Chondrocyte (in vitro differentiated cells): Measurements from ENCODE around the gene USP22. TPM values are rescaled to one million over a fixed set of nuclear protein-coding genes. Genes with fewer than 3 reads are reported as not detected.
"Not testable (repeated sequence)": the region's sequence is repeated elsewhere in the genome, so short reads cannot be mapped to it uniquely, and the experiment has no call there.

Experiments
- DNase-seq: peaks from one replicate; pipeline ENCODE4 v3.0.0; 2021; ENCODE audit warnings: mixed read lengths, low spot score
- H3K27ac Mint-ChIP-seq: one replicate; pipeline ENCODE4 v1.8.0; 2021; ENCODE audit warnings: mild to moderate bottlenecking, moderate library complexity, mixed read lengths; ENCODE audit not compliant: unreplicated experiment
- H3K27me3 Mint-ChIP-seq: 2 replicates; pipeline ENCODE4 v1.8.0; 2021; ENCODE audit warnings: low read depth, mixed read lengths
- H3K36me3 Mint-ChIP-seq: 2 replicates; pipeline ENCODE4 v1.8.0; 2021; ENCODE audit warnings: low read depth, mixed read lengths
- H3K4me1 Mint-ChIP-seq: 2 replicates; pipeline ENCODE4 v1.8.0; 2021; ENCODE audit warnings: low read depth, mild to moderate bottlenecking, mixed read lengths
- H3K4me3 Mint-ChIP-seq: one replicate; pipeline ENCODE4 v1.8.0; 2021; ENCODE audit warnings: mild to moderate bottlenecking, moderate library complexity, mixed read lengths; ENCODE audit not compliant: unreplicated experiment
- H3K9me3 Mint-ChIP-seq: 2 replicates; pipeline ENCODE4 v1.8.0; 2021; ENCODE audit warnings: low read depth, mixed read lengths
- total RNA-seq: library from RNA; stranded (reverse); gene quantifications from 3 replicates; pipeline ENCODE4 v1.2.1, GENCODE V29; 2021
- TF ChIP-seq, protein P1 (sequence below): fragments of 200-600 bp; sonication (generic); IDR thresholded peaks from 2 replicates; pipeline ENCODE4 v1.5.0; 2021; ENCODE audit warnings: antibody characterized with exemption, mild to moderate bottlenecking, moderate library complexity

Gene USP22
- total RNA-seq, 1 donor from 2014 or later: 248 TPM

GRCh38 chr17:21061158-21061835, 18.5 kb upstream of the USP22 start:
- no peaks in the 10 kb centered on the region for H3K9me3 Mint-ChIP-seq
- TF ChIP-seq, protein P1, sequence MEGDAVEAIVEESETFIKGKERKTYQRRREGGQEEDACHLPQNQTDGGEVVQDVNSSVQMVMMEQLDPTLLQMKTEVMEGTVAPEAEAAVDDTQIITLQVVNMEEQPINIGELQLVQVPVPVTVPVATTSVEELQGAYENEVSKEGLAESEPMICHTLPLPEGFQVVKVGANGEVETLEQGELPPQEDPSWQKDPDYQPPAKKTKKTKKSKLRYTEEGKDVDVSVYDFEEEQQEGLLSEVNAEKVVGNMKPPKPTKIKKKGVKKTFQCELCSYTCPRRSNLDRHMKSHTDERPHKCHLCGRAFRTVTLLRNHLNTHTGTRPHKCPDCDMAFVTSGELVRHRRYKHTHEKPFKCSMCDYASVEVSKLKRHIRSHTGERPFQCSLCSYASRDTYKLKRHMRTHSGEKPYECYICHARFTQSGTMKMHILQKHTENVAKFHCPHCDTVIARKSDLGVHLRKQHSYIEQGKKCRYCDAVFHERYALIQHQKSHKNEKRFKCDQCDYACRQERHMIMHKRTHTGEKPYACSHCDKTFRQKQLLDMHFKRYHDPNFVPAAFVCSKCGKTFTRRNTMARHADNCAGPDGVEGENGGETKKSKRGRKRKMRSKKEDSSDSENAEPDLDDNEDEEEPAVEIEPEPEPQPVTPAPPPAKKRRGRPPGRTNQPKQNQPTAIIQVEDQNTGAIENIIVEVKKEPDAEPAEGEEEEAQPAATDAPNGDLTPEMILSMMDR: no peak
- H3K27me3 Mint-ChIP-seq: no peaks in the 10 kb centered on the region
- H3K4me3 Mint-ChIP-seq: no peak overlapping the region
- no peaks in the 10 kb centered on the region for H3K36me3 Mint-ChIP-seq
- DNase-seq: no peak
- peaks cover 7% of the 10 kb centered on the region for H3K4me1 Mint-ChIP-seq
- no peak overlapping the region for H3K27ac Mint-ChIP-seq

DNA sequence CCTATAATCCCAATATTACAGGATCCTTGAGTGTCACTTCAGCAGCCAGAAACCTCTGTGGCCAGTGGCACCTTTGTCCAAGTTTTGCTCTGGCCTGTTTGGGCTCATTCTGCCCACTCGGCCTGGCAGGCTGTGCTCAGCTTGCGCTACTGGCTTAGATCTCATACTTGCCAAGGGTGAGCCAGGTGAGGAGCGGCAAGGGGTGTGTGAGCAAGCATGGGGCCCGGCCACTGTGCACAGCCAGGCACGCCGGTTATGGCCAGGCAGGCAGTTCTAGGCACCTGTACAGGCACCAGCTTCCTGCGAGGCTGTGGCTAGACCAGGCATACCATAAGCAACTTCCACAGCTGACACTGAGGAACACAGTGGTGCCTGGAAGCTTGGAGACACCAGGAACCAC, 16.9 kb upstream of the USP22 start:
- no peaks in the 10 kb centered on the region for H3K36me3 Mint-ChIP-seq
- TF ChIP-seq, protein P1: no peak
- H3K27ac Mint-ChIP-seq: no peak overlapping the region
- peaks cover 7% of the 10 kb centered on the region for H3K4me1 Mint-ChIP-seq
- no peaks in the 10 kb centered on the region for H3K27me3 Mint-ChIP-seq
- DNase-seq: no peak
- H3K4me3 Mint-ChIP-seq: no peak overlapping the region
- no peaks in the 10 kb centered on the region for H3K9me3 Mint-ChIP-seq

DNA sequence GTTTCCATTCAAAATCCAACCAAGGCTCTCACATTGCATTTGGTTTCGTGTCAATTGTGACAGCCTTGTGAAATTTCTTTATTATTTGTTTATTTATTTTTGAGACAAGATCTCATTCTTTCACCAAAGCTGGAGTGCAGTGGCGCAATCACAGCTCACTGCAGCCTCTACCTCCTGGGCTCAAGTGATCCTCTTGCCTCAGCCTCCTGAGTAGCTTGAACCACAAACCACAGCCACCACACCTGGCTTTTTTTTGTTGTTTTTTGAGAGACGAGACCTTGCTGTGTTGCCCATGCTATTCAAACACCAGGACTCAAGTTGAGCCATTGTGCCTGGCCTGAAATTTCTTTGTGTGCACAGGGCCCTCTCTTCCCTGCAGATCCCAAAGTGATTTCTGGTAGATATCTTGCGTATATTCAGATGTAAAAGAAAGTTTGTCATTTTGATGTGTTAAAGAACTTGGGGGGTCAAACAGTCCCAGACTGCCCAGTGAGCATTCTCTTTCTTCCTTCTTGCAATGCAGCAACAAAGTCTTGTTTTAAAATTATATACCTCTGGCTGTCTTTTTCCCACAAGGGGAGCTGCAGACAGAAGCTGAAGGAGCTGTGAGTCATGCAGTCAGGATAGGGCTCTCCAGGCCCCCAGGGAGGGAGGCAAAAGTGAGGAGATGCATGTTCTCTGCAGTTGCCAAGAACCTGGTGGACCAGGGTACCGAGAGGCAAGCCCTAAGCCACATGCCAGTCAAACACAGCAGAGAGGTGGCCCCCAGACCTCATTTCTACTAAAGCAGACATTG, 15.5 kb upstream of the USP22 start:
- Mint-ChIP-seq H3K27me3 (no peaks in the 10 kb centered on the region), H3K27ac (peak overlapping the region; percentile 74), H3K4me3 (no peak overlapping the region), H3K9me3 (no peaks in the 10 kb centered on the region), H3K36me3 (no peaks in the 10 kb centered on the region), H3K4me1 (peaks cover 7% of the 10 kb centered on the region)
- DNase-seq: no peak
- TF ChIP-seq, protein P1: peak; percentile 69

GRCh38 chr17:21053056-21053455, 10.2 kb upstream of the USP22 start:
- H3K9me3 Mint-ChIP-seq, H3K27me3 Mint-ChIP-seq, H3K36me3 Mint-ChIP-seq, H3K4me3 Mint-ChIP-seq, DNase-seq, H3K27ac Mint-ChIP-seq: not testable (repeated sequence)
- peaks cover 13% of the 10 kb centered on the region for H3K4me1 Mint-ChIP-seq

- peaks cover 24% of the 10 kb centered on the region for H3K4me1 Mint-ChIP-seq
- no peaks in the 10 kb centered on the region for H3K27me3 Mint-ChIP-seq
- H3K36me3 Mint-ChIP-seq: no peaks in the 10 kb centered on the region
- H3K4me3 Mint-ChIP-seq: no peak overlapping the region
- H3K27ac Mint-ChIP-seq: no peak overlapping the region
- DNase-seq: no peak
- no peaks in the 10 kb centered on the region for H3K9me3 Mint-ChIP-seq
- TF ChIP-seq, protein P1: no peak
Observed at GRCh38 chr17:21049457-21049856, 6.6 kb upstream of the USP22 start.
